Epithelial cell of prostate (primary cell): ENCODE measurements around the gene FAM163B.

Experiments used
- DNase-seq: peaks from one replicate; pipeline ENCODE4 v3.0.0-alpha.2; 2011; ENCODE audit warnings: low read depth, low spot score
- H3K27ac ChIP-seq: fragments of 450-650 bp; 2 replicates; pipeline ENCODE4 v1.5.1; 2017; ENCODE audit warnings: mild to moderate bottlenecking

FAM163B gene

DNA sequence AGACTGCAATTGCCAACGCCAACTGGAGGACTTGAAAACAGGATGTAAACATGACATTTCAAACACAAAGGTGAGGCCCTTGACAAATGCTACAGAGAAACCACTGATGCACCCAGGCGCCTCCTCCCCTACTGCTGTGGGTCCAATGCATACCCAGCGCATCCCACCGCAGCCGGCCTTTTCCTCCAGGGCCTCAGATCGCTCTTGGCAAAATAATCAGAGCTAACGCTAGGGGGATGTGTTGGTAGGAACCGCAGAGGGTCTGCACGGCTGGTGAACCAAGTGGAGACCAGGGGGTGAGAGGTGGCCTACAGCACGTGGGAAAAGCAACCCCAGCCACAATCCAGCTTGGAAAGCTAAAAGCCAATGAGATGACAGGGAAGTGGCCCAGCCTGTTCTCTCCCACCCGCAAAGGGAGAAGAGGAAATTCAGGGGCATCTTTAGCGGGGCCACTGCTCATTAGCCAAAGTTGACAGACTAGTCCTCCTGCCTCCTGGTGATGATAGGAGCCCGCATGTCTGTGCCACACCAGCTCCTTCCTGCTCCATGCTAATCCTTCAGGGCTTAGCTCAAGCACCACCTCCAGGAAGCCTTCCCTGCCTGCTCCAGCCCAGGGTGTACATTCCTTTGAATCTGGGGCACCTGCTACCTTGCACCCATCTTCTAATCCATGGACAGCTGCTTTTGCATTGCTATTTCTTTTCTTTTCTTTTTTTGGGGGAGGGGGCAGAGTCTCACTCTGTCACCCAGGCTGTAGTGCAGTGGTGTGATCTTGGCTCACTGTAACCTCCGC, 5.9 kb downstream of the FAM163B start:
- DNase-seq, result no peak
- H3K27ac ChIP-seq, result no peak overlapping the region

- DNase-seq, result no peak
- H3K27ac ChIP-seq, result no peak overlapping the region
These were observed 6.9 kb downstream of the FAM163B start for GRCh38 chr9:133602277-133602676.

GRCh38 chr9:133601746-133602145, 7.4 kb downstream of the FAM163B start:
- H3K27ac ChIP-seq, result no peak overlapping the region
- no peak for DNase-seq

- DNase-seq, result no peak
- no peak overlapping the region for H3K27ac ChIP-seq
These were observed 8.4 kb downstream of the FAM163B start for GRCh38 chr9:133600739-133601138.

DNA sequence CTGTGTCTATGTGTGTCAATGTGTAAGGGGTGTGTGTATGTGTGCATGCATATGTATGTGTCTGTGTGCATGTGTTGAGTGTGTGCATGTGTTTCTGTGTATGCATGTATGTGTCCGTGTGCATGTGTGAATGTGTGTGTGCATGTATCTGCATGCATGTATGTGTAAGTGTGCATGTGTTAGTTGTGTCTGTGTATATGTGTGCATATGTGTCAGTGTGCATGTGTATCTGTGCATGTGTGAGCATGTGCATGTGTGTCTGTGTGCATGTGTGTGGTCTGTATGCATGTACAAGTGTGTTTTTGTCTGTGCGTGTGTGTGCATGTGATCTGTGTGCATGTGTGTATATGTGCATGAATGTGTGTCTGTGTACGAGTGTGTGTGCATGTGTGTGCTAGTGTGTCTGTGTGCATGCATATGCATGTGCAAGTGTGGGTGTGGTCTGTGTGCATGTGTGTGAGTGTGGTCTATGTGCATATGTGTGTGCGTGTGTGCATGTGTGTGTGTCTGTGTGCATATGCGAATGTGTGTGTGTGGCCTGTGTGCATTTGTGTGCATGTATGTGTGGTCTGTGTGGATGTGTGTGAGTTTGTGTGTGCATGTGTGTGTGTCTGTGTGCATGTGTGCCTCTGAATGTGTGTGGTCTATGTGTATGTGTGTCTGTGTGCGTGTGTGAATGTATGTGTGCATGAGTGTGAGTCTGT, 9.6 kb downstream of the FAM163B start:
- DNase-seq, result no peak
- H3K27ac ChIP-seq, result no peak overlapping the region

DNA sequence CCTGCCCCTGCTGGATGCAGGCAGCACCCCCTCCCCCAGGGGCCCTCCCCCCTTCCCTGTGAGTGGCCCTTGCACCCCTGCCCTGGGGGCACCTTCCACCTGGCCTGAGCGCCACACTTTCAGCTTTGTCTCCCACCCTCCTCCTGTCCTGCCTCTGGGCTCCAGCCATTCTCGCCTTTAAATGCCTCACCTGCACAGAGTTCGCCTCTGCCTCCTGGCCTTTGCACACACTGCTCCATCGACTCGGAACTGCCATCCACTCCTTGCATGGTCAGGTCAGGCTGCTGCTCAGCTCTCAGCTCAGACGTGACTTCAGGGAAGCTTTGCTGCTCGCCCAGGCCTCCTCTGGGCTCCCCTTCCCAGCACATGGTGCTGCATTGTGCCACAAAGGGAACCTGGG, 10.2 kb downstream of the FAM163B start:
- no peak for DNase-seq
- H3K27ac ChIP-seq, result no peak overlapping the region

DNA sequence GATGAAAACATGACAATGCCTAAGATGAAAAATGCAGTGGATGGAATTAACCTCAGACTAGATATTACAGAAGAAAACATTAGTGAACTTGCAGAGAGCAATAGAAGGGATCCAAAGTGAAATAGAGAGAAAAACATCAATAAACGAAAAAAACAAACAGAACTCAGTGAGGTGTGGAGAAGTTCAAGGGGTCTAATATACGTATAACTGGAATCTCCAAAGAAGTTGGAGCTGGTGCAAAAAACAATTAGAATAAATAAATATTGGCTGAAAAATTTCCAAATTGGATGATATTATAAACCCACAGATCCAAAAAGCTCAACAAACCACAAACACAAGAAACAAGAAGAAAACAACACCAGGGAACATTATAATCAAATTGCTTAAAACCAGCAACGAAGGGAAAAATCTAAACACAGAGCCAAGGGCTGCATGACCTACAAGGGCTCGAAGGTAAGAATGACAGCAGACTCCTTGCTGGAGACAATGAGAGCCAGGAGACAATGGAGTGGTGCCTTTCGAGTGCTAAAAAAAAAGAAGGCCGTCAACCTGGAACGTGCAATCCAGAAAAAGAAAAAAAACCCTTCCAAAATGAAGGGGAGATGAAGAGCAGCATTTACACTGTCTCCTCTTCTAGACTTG, 11.8 kb downstream of the FAM163B start:
- no peak overlapping the region for H3K27ac ChIP-seq
- DNase-seq, result no peak

DNA sequence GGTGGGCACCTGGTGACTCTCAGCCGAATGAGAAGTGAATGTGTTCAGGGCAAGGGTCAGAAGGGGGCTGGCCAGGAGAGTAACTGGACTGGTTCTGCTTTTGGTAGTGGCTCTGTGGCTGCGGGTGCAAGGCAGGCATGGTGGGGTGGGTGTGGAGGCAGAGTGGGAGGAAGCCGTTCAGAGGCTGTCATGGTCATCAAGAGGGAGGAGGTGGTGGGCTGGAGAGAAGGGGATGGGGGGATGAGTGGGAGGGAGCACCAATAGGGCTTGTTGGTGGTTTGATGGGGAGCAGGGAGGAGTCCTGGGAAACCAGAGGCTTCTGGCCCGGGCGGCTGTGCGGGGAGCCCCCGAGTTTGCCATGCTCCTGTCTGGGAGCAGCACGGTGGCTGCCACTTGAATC, 13.3 kb downstream of the FAM163B start:
- DNase-seq, result no peak

GRCh38 chr9:133594310-133594709, 14.9 kb downstream of the FAM163B start:
- DNase-seq, result no peak
- H3K27ac ChIP-seq, result no peak overlapping the region

More for the DNA sequence above, 13.3 kb downstream of the FAM163B start:
- H3K27ac ChIP-seq, result no peak overlapping the region

DNA sequence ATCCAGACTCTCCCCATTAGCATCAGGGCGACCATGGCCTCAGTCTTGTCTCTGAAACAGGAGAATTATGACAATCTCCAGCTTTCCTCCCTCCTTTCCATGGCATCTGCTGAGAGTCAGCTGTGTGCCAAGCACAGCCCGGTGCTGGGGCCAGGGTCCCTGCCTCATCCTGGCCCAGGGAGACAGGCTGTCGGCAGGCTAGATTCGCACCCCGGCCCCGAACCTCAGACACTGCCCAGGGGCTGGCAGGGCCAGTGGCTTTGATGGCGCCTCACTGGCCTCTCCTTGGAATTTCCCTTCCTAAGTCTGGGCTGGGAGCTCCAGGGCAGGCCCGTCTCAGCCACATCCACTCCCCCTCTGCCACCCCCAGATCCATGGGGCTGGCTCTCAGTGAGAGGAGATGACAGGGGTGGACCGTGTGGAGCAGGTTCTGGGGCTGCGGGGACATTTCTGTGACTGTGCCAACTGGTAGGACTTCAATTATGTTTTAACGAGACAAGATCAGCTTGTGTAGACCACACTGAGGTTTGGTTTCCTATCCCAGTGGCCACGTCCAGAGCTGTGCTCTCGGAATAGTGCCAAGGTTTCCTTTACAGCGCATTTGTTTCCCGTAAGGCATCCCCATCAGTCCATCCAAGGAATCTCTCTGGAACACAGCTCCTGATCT, 15.5 kb downstream of the FAM163B start:
- H3K27ac ChIP-seq, result no peak overlapping the region
- no peak for DNase-seq

DNA sequence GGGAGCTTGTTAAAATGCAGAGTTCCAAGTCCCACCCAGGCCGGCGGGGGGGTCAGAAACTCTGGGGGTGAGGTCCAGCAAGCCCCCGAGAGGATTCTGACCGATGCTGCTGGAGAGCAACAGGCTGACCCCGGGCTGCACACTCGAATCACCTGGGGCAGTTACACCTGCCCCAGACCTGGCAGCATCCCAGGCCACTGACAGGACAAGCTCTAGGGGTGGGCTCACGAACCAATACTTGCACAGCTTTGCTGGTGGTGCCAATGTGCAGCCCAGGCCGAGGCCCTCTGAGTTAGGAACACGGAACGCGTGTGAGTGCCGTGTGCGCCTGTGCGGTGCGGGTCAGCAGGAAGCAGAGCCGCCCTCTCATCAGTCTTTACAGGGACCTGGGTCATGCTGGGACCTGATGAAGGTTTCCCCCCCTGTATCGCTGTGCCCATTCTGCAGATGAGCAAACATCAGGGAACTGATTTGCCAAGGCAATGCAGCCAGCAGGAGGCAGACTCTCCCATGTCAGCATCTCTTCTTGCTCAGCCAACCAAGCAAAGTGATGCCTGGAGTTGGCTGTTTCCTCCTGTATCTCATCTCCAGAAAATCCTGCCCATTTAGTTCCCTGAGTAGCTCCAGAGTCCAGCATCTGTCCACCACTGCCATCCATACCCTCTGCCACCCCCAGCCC, 16.3 kb downstream of the FAM163B start:
- no peak for DNase-seq
- no peak overlapping the region for H3K27ac ChIP-seq

- DNase-seq, result no peak
- no peak overlapping the region for H3K27ac ChIP-seq
These were observed 17.2 kb downstream of the FAM163B start for GRCh38 chr9:133591985-133592384.

DNA sequence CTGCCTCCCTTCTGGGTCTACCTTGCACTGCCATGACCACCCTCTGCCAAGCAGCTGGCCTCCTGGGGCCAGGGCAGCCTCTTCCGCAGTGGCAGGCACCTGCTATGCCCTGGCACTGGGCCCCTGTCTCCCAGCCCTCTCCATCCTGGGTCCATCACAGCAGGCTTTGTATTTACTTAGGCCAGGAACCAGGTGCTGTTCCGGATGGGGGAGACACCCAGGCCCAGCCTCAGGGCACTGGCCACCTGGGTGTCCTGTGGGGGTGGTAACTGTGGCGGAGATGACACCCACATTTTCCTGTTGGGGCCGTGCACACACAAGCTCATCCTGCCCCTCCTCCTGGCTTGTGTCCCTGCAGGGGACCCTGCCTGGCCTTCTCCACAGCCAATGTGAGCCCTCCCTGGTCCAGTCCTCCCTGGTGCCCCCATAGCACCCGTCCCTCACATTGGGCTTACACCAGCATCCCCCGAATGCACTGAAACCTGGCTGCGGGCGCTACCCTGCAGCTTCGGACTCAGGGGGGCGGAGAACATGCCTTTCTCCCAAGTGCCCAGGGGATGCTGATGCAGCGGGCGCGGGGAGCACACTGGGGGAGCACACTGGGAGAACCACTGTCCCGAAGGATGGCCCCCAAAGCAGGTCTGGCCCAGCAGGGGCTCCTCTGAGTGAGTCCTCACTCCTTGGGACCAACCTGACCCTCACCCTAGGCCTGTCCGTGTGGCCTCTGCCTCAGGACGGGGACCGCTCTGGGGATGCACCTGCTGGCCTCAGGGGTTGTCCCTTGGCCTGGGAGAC, 17.9 kb downstream of the FAM163B start:
- H3K27ac ChIP-seq, result no peak overlapping the region
- no peak for DNase-seq

GRCh38 chr9:133590231-133590855, 18.8 kb downstream of the FAM163B start:
- H3K27ac ChIP-seq, result no peak overlapping the region
- no peak for DNase-seq

DNA sequence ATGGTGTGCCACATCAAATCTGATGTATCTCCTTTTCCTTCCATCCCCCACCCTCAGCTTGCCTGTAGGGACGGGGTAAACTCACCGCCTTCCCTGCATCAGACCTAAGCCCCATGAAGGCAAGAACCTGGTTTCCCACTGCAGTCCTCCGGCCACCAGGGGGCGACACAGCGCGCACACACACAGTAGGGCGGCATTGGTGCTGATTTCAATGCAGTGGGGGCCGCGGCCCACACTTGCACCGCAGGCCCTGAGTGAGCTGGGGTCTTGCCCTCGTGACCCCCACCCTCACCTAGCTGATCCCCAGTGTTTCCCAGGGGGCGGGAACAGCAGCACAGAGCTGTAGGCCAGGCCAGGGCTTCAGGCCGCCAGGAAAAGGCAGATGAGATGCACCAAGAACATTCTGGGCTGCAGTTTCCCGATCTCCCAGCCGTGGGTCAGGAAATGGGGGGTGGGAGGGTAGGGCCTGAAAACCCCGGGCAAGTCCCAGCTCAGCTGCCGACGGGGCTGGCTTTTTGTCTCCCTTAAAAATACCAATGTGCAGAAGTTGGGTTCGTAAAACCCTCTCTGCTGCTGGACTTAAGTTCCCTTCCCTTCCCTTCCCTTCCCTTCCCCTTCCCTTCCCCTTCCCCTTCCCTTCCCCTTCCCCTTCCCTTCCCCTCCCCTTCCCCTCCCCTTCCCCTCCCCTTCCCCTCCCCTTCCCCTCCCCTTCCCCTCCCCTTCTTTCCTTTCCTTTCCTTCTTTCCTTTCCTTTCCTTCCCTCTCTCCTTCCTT, 19.5 kb downstream of the FAM163B start:
- H3K27ac ChIP-seq, result no peak overlapping the region
- DNase-seq, result no peak

GRCh38 chr9:133587466-133587865, 21.7 kb downstream of the FAM163B start:
- DNase-seq, result no peak
- H3K27ac ChIP-seq, result no peak overlapping the region

GRCh38 chr9:133587051-133587450, 22.1 kb downstream of the FAM163B start:
- no peak for DNase-seq
- H3K27ac ChIP-seq, result no peak overlapping the region
